GM18520 (cell line): ENCODE data around the gene ZNF516.

ENCODE experiments used
- ATAC-seq: cut with Tn5 transposase; IDR thresholded peaks from one replicate; pipeline ENCODE4 v1.9.1; 2021; ENCODE audit not compliant: unreplicated experiment

Gene ZNF516

DNA sequence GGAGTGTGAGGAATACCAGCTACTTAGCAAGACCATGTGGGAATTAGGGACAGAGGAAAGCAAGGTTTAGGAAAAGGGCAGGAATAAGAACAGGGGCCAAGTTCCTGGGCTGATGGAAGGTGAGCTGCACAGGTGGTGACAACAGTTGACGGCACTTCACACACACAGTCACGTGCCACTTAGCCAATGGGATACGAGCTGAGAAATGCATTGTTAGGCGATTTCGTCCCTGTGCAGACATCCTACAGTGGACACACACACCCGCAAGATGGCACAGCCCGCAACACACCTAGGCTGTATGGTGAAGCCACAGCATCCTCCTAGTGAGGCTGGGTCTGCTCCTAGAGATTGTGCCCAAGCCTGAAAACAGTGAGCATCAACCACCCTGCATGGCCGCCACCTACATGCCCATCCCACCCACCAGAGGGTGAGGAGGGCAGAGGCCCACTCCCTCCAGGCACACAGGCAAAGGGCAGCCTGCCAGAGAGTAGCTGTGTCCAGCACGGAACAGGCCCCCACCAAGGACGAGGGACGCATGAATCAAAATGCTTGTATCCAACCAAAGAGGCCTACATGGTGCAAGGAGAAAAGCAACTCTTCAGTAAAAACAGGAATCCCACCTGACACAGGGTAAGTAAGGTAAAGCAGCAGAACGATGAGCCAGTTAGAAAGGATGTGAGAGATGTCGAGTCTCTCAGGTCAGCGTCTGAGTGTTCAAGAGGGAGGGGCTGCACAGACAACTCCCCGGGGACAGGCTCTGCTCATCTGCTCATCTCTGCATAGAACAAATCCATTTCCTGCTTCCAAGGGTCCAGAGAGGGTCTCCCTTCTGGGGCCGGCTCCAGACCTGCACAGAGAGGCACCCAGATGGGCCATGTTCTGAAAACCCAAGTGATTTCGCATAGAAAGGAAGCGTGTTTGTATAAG, 51.3 kb downstream of the ZNF516 start:
- no peak for ATAC-seq

DNA sequence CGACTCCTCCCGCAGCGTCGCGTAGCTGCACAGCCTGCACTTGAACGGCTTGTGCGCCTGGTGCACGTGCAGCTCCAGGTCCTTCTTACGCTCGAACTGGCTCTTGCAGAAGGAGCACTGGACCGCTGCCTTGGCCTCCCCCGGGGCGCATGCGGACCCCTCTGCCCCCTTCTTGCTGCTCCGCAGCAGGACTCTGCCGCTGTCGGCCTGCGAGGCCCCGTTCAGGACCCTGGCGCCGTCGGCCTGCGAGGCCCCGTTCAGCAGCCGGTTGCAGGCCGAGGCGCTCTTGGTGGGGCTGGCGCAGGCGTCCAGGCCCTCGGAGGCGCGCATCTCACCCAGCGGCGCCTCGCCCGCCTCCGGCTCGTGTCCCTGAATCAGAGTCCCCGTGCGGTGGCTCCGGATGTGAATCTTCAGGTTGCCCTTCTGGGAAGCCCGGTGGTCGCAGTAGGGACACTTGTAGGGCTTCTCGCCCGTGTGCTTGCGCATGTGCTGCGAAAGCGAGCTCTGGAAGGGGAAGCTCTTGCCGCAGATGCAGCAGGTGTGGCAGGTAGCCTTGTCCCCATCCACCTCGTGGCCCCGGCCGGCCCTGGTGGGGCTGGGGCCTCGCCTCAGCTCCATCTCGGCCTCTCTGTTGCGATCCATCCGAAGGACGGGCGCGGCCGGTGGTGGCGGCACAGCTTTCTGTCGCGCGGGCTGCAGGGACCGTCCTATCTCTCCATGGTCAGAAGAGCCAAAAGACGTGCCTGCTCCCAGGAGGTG, 52.5 kb downstream of the ZNF516 start:
- ATAC-seq: no peak

DNA sequence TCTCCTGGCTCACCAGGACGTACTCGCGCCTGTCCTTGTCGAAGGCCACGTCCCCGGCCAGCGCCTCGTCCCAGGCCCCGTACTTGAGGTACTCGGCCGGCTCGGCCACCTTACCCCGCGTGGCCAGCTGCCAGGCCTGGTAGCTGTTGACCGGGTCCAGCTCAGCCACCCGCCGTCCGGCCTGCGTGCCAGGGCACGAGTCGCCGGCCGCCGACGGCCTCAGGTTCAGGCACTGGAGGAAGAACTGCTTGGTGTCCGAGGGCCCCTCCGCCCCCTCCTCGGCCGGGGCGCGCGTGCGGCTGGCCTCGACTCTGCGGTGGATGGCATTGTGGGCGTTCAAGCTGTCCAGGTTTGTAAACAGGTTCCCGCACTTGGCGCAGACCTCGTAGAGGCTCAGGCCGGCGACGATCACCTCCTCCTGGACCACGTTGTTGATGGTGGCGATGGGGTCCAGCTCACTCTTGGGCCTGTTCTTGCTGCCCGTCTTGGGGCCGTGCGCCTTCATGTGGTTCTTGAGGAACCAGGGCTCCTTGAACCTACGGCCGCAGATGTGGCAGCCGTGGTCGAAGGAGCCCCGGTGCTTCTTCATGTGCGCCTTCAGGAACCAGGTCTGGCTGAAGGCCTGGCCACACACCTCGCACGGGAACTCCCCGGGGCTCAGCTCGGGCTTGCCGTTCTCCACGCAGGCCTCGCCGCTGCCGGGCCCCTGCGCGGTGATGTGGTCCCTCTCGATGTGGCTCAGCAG, 53.2 kb downstream of the ZNF516 start:
- no peak for ATAC-seq

DNA sequence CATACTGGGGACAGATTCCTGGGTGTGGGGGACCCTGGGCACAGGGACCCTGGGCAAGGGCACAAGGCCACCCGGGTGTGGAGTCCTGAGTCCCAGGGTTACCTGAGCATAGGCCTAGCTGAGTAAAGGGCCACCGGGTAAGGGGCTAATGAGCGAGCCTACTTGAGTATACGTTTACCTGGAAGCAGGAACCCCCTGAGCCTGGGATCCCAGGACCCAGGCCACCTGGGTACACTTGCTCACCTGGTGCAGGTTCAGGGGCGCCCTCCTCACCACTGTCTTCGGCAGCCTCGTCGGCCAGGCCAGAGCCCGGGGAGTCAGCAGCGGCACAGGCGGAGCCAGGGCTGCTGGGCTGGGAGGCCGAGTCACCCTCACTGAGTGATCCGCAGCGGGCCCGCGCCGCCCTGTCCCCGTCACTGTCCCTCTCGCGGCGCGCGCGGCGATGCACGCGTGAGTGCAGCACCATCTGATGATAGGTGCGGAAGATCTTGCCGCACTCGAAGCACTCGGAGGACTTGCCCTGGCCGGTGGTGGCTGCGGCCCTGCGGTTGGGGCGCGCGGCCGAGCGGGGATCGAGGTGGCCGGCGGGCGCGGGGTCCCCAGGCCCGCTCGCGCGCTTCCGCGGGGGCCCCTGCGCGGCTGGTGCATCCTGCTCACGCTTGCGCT, 53.9 kb downstream of the ZNF516 start:
- no peak for ATAC-seq

DNA sequence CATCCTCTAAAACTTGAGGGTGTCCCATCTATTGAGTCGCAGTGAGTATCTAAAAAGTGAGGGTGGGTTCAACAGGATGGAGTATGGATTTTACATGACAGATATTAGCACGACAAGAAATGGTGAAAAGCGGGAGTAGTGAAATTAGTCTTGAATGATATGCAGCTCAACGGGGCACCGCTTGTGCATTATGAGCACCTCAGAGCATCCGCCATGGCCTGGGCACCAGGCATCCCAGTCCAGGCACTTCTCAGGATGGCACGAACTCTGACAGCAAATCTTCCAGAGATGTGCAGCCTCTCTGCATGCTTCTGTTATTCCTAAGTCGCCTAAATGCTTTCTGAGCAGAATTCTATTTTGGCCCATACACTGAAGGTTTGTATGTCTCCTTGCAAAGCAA, 57.1 kb downstream of the ZNF516 start:
- ATAC-seq: no peak

DNA sequence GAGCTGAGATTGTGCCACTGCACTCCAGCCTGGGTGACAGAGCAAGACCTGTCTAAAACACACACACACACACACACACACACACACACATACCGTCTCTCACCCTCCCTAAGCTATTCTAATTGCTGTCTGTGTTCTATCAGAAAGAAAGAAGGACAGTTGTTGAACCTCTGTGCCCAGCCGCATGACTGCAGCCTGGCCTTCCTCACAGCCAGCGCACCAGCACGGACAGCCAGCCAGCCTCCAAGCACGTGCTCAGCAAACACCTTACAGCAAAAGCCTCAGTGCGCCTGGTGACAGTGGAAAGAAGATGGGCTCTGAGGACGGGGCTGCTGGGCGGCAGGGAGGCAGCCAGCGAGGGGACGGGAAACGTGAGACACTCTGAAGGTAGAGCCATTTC, 58.0 kb downstream of the ZNF516 start:
- ATAC-seq: no peak

DNA sequence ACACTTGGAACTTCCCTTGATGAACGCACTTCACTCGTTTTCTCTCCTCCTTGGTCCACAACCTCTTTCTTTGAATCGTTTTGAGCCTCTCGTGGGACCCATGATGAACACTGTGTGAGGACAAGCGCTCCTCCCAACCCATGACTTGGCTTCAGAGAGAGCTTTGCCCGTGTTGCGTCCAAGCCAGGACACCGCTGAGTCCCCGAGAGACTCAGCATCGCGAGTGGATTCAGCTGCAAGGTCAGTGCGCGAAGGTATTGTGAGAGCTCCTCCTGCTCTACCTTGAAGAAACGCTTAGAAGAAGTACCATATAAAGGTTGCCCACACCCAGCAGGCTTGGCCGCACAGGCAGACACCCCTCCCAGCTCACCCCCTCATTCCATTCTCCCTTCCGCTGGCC, 58.7 kb downstream of the ZNF516 start:
- ATAC-seq: no peak

DNA sequence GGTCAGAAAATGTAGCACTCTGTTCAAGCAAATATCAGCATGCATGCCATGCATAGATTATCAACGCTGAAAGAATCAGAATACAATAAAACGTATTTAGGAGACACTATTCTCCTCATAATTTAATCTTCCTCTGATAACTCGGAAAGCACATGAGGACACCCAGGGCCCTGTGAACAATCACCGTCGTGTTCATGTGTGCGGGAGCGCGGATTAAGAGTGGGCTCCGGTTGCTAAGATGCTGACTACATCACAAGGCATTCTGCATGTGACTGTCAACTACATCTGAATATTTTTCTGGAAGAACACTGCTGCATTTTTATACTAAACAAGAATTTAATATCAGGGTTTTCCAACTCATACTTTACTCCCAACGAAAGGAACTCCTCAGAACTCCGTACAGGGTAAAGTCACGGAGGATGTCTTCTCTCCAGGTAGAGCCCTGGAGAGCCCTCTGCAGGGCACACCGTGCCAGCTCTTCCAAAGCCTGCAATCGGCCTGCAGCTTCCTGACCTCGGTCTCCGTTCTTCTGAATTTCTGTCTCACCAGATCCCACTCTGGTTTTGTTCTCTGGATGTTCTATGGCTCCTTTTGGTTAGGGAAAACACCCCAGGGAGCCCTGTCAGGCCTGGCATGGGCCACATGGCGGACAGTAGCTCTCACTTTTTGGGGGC, 59.6 kb downstream of the ZNF516 start:
- ATAC-seq: no peak

DNA sequence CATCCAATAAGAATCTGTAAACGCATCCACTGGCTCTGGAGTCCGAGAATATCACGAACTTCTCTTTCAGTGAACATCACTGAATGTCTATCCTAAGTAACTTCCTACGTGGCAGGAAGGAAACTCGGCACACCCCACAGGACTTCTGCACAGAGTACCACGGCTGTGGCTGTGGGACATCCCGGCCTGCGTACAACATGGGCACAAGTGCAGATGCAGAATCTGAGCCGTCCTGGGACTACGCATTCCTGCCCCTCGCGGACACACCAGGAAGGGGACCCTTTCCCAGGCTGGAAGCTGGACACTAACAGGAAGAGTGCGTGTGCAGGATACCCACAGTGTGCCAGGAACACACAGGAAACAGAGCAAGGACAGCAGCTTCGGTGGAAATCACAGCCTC, 60.6 kb downstream of the ZNF516 start:
- ATAC-seq: no peak

DNA sequence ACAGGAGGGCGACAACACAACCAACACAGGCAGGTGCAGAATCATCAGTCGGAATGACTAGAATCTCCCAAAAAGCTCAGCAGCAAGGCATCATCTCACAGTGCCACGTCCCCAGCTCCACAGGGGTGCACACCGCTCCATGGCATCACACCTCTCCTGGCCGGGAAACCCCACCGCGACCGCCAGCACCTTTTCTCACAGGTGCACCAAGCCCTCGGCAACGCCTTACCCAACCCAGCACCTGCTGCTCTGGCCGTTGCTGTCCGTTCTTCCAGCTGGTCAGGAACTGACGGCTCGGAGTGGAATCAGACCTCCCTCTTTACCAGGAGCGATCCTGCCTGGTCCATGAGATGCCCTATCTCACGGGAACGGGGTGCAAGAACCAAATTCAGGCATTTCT, 61.3 kb downstream of the ZNF516 start:
- no peak for ATAC-seq

DNA sequence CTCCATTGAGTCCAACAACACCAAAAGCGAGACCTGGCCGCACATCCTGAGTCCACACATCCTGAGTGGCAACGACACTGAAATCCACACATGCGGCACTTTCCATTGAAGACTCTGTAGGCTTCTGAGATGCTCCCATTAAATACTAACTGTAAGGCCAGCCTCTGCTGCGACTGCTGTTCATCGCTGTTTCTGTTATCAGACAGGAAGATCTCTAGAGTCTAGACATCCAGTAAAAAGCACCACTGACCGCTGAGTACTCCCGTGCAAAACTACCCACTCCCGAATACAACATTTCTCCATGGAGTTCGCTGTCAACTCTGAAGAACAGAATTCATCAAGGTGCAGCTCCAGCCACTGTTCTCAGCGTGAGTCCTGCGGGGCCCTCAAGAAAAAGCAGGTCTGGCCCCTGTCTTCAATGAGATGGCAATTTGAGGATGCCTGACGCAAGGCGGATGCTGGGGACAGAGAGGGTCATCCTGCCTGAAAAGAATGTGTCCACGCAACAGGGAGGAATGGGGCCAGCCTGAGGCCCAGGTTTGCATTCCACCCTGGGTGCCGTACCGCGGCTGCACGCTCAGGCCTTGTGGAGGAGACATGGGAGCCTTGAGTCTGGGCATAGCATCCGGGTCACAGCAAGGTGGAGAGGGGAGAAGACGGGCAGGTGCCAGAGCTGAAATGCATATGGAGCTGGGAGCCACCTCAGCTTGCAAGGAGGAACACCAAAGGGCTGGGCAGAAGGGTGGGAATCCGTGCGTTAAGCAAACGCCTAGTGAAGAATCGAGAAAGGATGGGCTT, 61.9 kb downstream of the ZNF516 start:
- ATAC-seq: no peak

DNA sequence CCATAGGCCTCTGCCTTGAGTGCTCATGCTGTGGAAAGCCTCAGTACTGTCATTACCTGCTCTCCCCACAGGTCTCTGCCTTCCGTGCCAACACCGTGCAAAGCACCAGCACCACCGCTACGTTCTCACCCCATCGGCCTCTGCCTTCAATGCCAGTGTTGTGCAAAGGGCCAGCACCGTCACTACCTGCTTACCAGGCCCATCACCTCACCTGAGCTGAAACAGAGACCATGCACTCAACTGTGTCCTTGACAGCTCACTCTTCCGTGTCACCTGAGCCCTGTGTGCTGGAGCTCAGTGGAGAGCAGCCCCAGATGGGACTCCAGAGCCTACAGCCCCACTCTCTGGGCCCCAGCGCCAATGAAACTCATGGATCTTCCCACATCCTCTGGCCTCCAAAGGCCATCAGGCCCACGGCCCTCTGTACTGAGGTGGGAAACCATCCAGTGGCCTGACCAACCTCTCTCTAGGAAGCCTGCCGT, 62.7 kb downstream of the ZNF516 start:
- ATAC-seq: no peak

DNA sequence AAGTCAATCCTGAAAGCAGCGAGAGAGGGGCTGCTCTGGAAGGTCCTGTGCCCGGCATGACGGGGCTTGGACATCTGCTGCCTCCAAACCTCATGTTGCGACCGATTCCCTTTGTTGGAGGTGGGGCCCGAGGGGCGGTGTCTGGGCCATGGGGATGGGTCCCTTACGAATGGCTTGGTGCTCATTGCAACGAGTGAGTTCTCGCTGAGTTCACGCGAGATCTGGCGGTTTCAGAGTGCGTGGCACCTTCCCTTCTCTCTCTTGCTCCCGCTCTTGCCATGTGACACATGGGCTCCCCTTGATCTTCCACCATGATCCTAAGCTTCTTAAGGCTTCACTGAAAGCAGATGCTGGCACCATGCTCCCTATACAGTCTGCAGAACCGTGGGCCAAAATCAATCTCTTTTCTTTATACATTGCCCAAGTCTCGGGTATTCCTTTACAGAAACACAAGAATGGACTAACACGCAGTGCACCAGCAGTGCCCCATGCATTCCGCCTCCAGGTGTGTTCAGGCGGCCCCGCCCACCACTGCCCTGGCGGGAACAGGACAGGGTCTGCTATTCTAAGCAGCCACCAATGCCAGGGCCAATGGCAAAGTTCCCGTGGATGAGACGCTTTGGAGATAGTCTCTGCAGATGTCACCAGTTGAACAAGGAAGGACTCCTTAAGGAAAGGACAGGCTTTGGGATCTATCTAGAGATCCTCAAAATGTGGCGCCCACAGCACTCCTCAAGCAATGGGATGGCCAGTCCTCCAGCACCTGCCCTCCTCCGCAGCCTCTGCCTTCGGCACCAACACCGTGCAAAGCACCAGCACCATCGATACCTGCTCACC, 63.4 kb downstream of the ZNF516 start:
- no peak for ATAC-seq

DNA sequence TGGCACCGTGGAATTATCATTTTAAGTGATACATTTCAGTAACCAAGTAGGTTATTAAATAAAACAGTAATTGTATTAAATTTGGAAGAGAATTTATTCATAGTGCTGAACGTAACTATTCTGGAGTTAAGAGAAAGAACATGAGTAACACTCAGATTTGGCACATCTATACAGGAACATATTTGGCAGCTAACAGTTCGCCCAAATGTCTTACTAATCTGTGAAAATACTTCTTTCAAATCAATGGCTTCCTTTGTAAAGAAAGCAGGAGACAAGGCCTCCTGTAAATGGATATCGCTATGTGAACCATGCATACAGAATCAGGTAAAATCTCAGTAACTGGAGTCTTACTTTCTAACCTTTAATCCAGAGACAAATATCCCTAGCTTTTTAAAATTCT, 64.4 kb downstream of the ZNF516 start:
- ATAC-seq: no peak

DNA sequence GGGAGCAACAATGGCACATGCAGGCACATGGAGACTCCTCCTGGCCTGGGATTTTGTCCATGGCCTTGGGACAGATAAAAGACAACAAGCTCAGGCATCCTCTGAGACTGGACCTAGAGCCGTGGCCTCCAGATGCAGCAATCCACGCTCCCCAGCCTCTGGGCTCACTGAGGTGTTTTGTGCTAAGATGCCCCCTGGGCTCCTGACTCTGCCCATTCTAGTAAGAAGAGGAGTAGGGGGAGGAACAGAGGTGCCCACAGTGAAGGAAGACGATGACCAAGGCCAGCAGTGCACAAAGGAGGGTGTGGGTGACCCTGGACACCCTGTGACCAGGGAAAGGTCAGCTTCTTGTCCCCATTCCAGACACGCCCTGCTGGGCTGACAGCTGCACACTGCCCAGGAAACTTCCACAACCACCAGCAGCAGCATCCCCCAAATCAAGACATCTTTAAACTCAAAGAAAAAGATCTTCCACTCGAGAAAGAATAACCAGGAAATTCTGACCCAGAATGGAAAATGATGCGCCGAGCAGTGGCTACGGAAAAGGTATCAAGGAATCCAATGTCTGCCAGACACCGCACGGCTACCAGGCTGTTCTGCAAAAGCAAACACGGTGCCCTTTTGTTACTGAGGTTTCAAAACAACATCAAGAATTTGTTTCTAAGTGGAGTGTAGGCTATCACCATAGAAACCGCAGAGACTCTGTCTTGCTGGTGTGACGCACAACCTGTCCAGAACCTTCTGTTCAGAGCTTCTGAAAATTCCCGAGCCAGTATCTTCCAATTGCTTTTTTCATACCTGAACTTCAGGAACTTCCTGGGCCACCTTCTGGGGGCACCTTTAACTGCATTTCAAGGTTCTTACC, 65.5 kb downstream of the ZNF516 start:
- ATAC-seq: no peak

DNA sequence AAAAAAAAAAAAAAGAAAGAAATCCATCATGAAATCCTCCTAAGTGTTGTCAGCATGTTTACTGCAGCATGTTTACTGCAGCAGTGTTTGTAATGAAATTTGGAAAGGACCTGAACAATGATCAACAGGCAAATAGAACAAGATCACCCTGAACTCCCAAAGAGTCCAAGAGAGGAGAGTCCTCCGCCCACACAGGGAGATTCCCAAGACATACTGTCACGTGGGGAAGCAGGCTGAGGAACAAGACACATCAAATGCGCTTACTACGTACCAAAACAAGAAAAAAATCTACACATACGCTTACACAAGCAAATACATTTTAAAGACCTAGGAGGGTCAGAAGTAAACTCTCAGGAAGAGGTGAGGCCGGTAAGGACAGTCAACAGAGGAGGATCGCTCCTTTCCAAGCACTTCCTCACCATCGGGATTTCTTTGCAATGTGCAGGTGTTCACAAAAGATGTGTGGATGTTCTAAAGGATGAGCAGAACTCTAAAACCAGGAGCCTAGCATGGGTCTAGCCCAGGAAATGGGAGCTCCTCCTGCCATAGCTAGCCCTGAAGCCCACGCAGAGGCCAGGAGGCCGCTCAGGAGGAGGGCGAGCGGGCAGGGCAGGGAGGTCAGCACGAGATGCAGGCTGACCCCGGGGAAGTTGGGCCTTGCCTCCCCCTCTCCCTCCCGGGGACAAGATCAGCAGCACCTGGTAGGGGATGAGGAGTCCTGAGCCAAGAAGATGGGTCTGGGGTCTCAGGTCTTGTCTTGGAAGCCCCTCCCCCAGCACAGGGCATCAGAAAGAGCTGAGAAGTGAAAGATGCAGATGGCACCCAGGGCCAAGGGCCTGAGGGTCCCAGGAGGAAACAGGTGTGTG, 66.4 kb downstream of the ZNF516 start:
- ATAC-seq: no peak
